Loucy (cell line): ENCODE results near the gene TMEM163.

Experiments used
- EZH2phosphoT487 ChIP-seq: fragments of 200-600 bp; IDR thresholded peaks from 2 replicates; pipeline ENCODE4 v1.6.1; 2018; ENCODE audit warnings: antibody characterized with exemption, mild to moderate bottlenecking, moderate library complexity, borderline replicate concordance
- TF ChIP-seq, protein P1 (sequence below): fragments of 200-600 bp; sonication (generic); conservative IDR thresholded peaks from 2 replicates; pipeline ENCODE4 v1.5.1; 2014; ENCODE audit warnings: mild to moderate bottlenecking, antibody characterized with exemption, low read length

- TF ChIP-seq, protein P1, sequence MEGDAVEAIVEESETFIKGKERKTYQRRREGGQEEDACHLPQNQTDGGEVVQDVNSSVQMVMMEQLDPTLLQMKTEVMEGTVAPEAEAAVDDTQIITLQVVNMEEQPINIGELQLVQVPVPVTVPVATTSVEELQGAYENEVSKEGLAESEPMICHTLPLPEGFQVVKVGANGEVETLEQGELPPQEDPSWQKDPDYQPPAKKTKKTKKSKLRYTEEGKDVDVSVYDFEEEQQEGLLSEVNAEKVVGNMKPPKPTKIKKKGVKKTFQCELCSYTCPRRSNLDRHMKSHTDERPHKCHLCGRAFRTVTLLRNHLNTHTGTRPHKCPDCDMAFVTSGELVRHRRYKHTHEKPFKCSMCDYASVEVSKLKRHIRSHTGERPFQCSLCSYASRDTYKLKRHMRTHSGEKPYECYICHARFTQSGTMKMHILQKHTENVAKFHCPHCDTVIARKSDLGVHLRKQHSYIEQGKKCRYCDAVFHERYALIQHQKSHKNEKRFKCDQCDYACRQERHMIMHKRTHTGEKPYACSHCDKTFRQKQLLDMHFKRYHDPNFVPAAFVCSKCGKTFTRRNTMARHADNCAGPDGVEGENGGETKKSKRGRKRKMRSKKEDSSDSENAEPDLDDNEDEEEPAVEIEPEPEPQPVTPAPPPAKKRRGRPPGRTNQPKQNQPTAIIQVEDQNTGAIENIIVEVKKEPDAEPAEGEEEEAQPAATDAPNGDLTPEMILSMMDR: no peak
- no peak for TF ChIP-seq EZH2phosphoT487
Measured at GRCh38 chr2:134626781-134627180, 92.0 kb downstream of the TMEM163 start.
